Measurements from ENCODE around the gene RNF19B. TPM values are rescaled to one million over a fixed set of nuclear protein-coding genes. Genes with fewer than 3 reads are reported as not detected.
A peak's percentile ranks its signal among the peaks of the same experiment; 100 is the strongest.

RNF19B gene, protein sequence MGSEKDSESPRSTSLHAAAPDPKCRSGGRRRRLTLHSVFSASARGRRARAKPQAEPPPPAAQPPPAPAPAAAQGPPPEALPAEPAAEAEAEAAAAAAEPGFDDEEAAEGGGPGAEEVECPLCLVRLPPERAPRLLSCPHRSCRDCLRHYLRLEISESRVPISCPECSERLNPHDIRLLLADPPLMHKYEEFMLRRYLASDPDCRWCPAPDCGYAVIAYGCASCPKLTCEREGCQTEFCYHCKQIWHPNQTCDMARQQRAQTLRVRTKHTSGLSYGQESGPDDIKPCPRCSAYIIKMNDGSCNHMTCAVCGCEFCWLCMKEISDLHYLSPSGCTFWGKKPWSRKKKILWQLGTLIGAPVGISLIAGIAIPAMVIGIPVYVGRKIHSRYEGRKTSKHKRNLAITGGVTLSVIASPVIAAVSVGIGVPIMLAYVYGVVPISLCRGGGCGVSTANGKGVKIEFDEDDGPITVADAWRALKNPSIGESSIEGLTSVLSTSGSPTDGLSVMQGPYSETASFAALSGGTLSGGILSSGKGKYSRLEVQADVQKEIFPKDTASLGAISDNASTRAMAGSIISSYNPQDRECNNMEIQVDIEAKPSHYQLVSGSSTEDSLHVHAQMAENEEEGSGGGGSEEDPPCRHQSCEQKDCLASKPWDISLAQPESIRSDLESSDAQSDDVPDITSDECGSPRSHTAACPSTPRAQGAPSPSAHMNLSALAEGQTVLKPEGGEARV
- total RNA-seq (ENCODE audit: unreplicated experiment), result 18.8 TPM
- long read RNA-seq, result 0 reads

- DNase-seq (ENCODE audit: low spot score), result peak; percentile 93
- Mint-ChIP-seq H3K9me3 (ENCODE audit: unreplicated experiment) (no peaks in the 10 kb centered on the region), H3K27ac (ENCODE audit: unreplicated experiment) (peak within 1 kb of the TSS; percentile 93), H3K4me3 (ENCODE audit: unreplicated experiment) (peak within 1 kb of the TSS; percentile 96), H3K4me1 (ENCODE audit: unreplicated experiment) (peaks cover 21% of the 10 kb centered on the region), H3K36me3 (ENCODE audit: low read depth, unreplicated experiment) (peaks cover 3% of the 10 kb centered on the region), H3K27me3 (ENCODE audit: unreplicated experiment) (peaks cover 6% of the 10 kb centered on the region)
- TF ChIP-seq, protein P1, sequence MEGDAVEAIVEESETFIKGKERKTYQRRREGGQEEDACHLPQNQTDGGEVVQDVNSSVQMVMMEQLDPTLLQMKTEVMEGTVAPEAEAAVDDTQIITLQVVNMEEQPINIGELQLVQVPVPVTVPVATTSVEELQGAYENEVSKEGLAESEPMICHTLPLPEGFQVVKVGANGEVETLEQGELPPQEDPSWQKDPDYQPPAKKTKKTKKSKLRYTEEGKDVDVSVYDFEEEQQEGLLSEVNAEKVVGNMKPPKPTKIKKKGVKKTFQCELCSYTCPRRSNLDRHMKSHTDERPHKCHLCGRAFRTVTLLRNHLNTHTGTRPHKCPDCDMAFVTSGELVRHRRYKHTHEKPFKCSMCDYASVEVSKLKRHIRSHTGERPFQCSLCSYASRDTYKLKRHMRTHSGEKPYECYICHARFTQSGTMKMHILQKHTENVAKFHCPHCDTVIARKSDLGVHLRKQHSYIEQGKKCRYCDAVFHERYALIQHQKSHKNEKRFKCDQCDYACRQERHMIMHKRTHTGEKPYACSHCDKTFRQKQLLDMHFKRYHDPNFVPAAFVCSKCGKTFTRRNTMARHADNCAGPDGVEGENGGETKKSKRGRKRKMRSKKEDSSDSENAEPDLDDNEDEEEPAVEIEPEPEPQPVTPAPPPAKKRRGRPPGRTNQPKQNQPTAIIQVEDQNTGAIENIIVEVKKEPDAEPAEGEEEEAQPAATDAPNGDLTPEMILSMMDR (IDR thresholded peaks at IDR 0.05; ENCODE audit: unreplicated experiment), result peak; percentile 62
Measured at GRCh38 chr1:32964461-32965250, at the start of gene RNF19B. RNF19B (minus strand) TSS chr1:32964809; CDS start chr1:32964685, 124 bp downstream.

DNA sequence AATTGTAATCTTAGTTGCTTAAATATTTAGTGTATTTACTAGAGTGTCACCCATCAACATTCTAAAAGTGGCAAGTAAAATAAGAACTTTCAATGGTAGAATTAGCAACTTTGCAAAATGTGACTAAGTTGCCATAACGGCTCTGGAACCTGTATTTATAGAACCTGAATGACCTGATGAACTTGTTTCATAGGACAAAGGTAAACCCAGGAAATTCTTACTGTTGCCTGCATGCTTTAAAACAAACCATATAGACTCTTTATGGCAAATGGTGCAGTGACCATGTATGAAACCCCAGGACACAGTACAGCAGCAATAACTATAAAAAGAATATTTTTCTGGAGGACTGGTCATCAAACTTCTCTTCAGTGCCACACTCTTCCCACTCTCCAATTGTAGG lies 49.2 kb upstream of the RNF19B start:
- Mint-ChIP-seq H3K36me3 (ENCODE audit: low read depth, unreplicated experiment) (peaks cover 32% of the 10 kb centered on the region), H3K27ac (ENCODE audit: unreplicated experiment) (no peak overlapping the region)

GRCh38 chr1:33012165-33012564 lies 47.6 kb upstream of the RNF19B start:
- H3K27ac Mint-ChIP-seq (ENCODE audit: unreplicated experiment), result no peak overlapping the region
- DNase-seq (ENCODE audit: low spot score), result no peak
- peak overlapping the region; percentile 9 for H3K4me3 Mint-ChIP-seq (ENCODE audit: unreplicated experiment)
- H3K4me1 Mint-ChIP-seq (ENCODE audit: unreplicated experiment), result peaks cover 2% of the 10 kb centered on the region
- H3K27me3 Mint-ChIP-seq (ENCODE audit: unreplicated experiment), result peaks cover 2% of the 10 kb centered on the region
- H3K36me3 Mint-ChIP-seq (ENCODE audit: low read depth, unreplicated experiment), result peaks cover 31% of the 10 kb centered on the region
- TF ChIP-seq, protein P1 (IDR thresholded peaks at IDR 0.05; ENCODE audit: unreplicated experiment), result no peak
- no peaks in the 10 kb centered on the region for H3K9me3 Mint-ChIP-seq (ENCODE audit: unreplicated experiment)

More for the DNA sequence above, 49.2 kb upstream of the RNF19B start:
- TF ChIP-seq, protein P1 (IDR thresholded peaks at IDR 0.05; ENCODE audit: unreplicated experiment), result no peak
- Mint-ChIP-seq H3K9me3 (ENCODE audit: unreplicated experiment) (no peaks in the 10 kb centered on the region), H3K4me1 (ENCODE audit: unreplicated experiment) (no peaks in the 10 kb centered on the region), H3K27me3 (ENCODE audit: unreplicated experiment) (peaks cover 2% of the 10 kb centered on the region), H3K4me3 (ENCODE audit: unreplicated experiment) (no peak overlapping the region)
- no peak for DNase-seq (ENCODE audit: low spot score)

DNA sequence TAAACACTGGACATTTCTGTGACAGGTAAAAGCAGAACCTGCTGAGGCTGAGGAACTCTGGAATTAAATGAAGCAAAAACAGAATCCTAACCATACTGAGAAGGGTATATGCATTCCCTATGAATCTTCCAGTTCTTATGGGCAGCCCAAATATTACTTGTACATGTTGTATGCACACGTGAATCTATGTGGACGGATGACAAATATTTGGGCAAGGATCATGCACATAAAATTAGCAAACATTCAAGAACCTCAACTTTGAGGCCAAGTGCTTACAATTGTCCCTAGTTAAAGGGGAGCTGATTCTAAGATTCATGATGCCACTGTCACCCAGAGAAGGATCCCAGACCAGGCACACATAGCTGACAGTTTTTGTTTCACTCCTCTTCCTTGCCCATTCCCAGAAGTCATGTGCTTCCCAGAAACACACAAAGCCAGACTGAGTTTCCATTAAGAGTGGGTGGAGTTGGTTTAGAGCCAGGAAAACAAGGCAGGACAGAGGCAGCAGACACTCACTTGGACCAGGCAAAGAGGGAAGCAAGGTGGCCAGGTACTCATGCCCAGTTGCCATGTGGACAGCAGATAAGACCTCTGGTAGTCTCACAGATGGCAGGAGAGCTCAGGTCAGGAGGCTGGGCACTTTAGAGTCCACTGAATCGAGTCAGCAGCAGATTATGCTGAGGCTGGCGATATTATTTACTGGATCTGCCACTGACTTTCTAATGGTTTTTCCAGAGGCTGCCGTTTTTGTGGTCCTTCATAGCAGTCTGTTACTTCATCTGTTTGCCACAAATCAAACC lies 46.5 kb upstream of the RNF19B start:
- peaks cover 8% of the 10 kb centered on the region for H3K4me1 Mint-ChIP-seq (ENCODE audit: unreplicated experiment)
- H3K27me3 Mint-ChIP-seq (ENCODE audit: unreplicated experiment), result peaks cover 4% of the 10 kb centered on the region
- H3K36me3 Mint-ChIP-seq (ENCODE audit: low read depth, unreplicated experiment), result peaks cover 29% of the 10 kb centered on the region
- DNase-seq (ENCODE audit: low spot score), result no peak
- TF ChIP-seq, protein P1 (IDR thresholded peaks at IDR 0.05; ENCODE audit: unreplicated experiment), result no peak
- no peak overlapping the region for H3K4me3 Mint-ChIP-seq (ENCODE audit: unreplicated experiment)
- no peaks in the 10 kb centered on the region for H3K9me3 Mint-ChIP-seq (ENCODE audit: unreplicated experiment)
- no peak overlapping the region for H3K27ac Mint-ChIP-seq (ENCODE audit: unreplicated experiment)

Measured in endothelial cell (in vitro differentiated cells).